ENCODE measurements around the gene NRXN3. TPM values are rescaled to one million over a fixed set of nuclear protein-coding genes. Genes with fewer than 3 reads are reported as not detected.

The NRXN3 gene
- total and polyA plus RNA-seq, 2 donors (not counting 1 experiment from before 2014, with no cell fraction given): not detected

- ATAC-seq (ENCODE audit: low read depth): no peak
- H3K9ac ChIP-seq (ENCODE audit: low read length): no peak overlapping the region
- POLR2A ChIA-PET: no interaction called here
- no peaks in the 10 kb centered on the region for H3K36me3 ChIP-seq (replicated peaks in 1 of 2; ENCODE audit: control extremely low read depth in 1 of 2, control insufficient read depth in 1 of 2, extremely low read depth in 1 of 2, insufficient read depth in 2 of 2, low read length in 1 of 2)
- DNase-seq: no peak
- intact Hi-C loops (cut with micrococcal nuclease): no loop called here
- H3K4me1 ChIP-seq (ENCODE audit: control insufficient read depth in 2 of 2, insufficient read depth in 2 of 2, low read length in 2 of 2): no peaks in the 10 kb centered on the region
- no peaks in the 10 kb centered on the region for H3K27me3 Mint-ChIP-seq
- 100% methylated on average over 1 of the region's 3 CpGs for WGBS (ENCODE audit: insufficient coverage)
- no peaks in the 10 kb centered on the region for H3K79me2 ChIP-seq (ENCODE audit: control insufficient read depth, insufficient read depth, low read length)
- no peaks in the 10 kb centered on the region for H3K9me3 Mint-ChIP-seq (ENCODE audit: insufficient read depth)
- H3K9me3 ChIP-seq (ENCODE audit: control extremely low read depth in 1 of 3, control insufficient read depth in 2 of 3, insufficient read depth in 1 of 3, low read length in 2 of 3): no peaks in the 10 kb centered on the region
- no peaks in the 10 kb centered on the region for H3K27me3 ChIP-seq (replicated peaks in 1 of 4; ENCODE audit: control extremely low read depth in 1 of 4, control insufficient read depth in 3 of 4, insufficient read depth in 4 of 4, low read length in 3 of 4)
- no peaks in the 10 kb centered on the region for H4K20me1 ChIP-seq (ENCODE audit: control insufficient read depth, insufficient read depth, low read length, poor library complexity, severe bottlenecking)
- H3K4me3 Mint-ChIP-seq: no peak overlapping the region
- TF ChIP-seq CTCF (IDR thresholded peaks at IDR 0.05) (no peak), EZH2 (IDR thresholded peaks at IDR 0.05; ENCODE audit: borderline replicate concordance, insufficient read depth, low read depth, low read length, poor library complexity, severe bottlenecking) (no peak)
- CTCF ChIA-PET: no interaction called here
- no peak overlapping the region for H3K27ac ChIP-seq (ENCODE audit: low read length in 2 of 2)
- no peak overlapping the region for H3K4me3 ChIP-seq (ENCODE audit: control extremely low read depth in 1 of 5, extremely low read depth in 1 of 5, insufficient read depth in 1 of 5, low read depth in 2 of 5, low read length in 4 of 5)
- H3K27ac Mint-ChIP-seq: no peak overlapping the region
- no peaks in the 10 kb centered on the region for H3K4me1 Mint-ChIP-seq
- no peak overlapping the region for H2AFZ ChIP-seq (ENCODE audit: insufficient read depth, low read depth, low read length, poor library complexity, severe bottlenecking)
- no peak overlapping the region for H3K4me2 ChIP-seq (replicated peaks; ENCODE audit: low read depth, low read length, poor library complexity, severe bottlenecking)
Observed at GRCh38 chr14:79833781-79834180, 1663.6 kb downstream of the NRXN3 start.

GRCh38 chr14:79834868-79835267 lies 1664.7 kb downstream of the NRXN3 start:
- H3K79me2 ChIP-seq (ENCODE audit: control insufficient read depth, insufficient read depth, low read length): no peaks in the 10 kb centered on the region
- no peaks in the 10 kb centered on the region for H3K27me3 Mint-ChIP-seq
- no peak overlapping the region for H3K9ac ChIP-seq (ENCODE audit: low read length)
- no peak overlapping the region for H3K4me3 Mint-ChIP-seq
- H3K36me3 ChIP-seq (replicated peaks in 1 of 2; ENCODE audit: control extremely low read depth in 1 of 2, control insufficient read depth in 1 of 2, extremely low read depth in 1 of 2, insufficient read depth in 2 of 2, low read length in 1 of 2): no peaks in the 10 kb centered on the region
- H4K20me1 ChIP-seq (ENCODE audit: control insufficient read depth, insufficient read depth, low read length, poor library complexity, severe bottlenecking): no peaks in the 10 kb centered on the region
- POLR2A ChIA-PET: no interaction called here
- H2AFZ ChIP-seq (ENCODE audit: insufficient read depth, low read depth, low read length, poor library complexity, severe bottlenecking): no peak overlapping the region
- no peak overlapping the region for H3K27ac Mint-ChIP-seq
- H3K4me3 ChIP-seq (ENCODE audit: control extremely low read depth in 1 of 5, extremely low read depth in 1 of 5, insufficient read depth in 1 of 5, low read depth in 2 of 5, low read length in 4 of 5): no peak overlapping the region
- DNase-seq (no peak), ATAC-seq (ENCODE audit: low read depth) (no peak)
- 100% methylated on average over 1 of the region's 6 CpGs for WGBS (ENCODE audit: insufficient coverage)
- no peaks in the 10 kb centered on the region for H3K4me1 Mint-ChIP-seq
- H3K4me2 ChIP-seq (replicated peaks; ENCODE audit: low read depth, low read length, poor library complexity, severe bottlenecking): no peak overlapping the region
- no peaks in the 10 kb centered on the region for H3K27me3 ChIP-seq (replicated peaks in 1 of 4; ENCODE audit: control extremely low read depth in 1 of 4, control insufficient read depth in 3 of 4, insufficient read depth in 4 of 4, low read length in 3 of 4)
- H3K27ac ChIP-seq (ENCODE audit: low read length in 2 of 2): no peak overlapping the region
- intact Hi-C loops (cut with micrococcal nuclease): no loop called here
- TF ChIP-seq CTCF (IDR thresholded peaks at IDR 0.05) (no peak), EZH2 (IDR thresholded peaks at IDR 0.05; ENCODE audit: borderline replicate concordance, insufficient read depth, low read depth, low read length, poor library complexity, severe bottlenecking) (no peak)
- H3K9me3 ChIP-seq (ENCODE audit: control extremely low read depth in 1 of 3, control insufficient read depth in 2 of 3, insufficient read depth in 1 of 3, low read length in 2 of 3): no peaks in the 10 kb centered on the region
- no peaks in the 10 kb centered on the region for H3K9me3 Mint-ChIP-seq (ENCODE audit: insufficient read depth)
- H3K4me1 ChIP-seq (ENCODE audit: control insufficient read depth in 2 of 2, insufficient read depth in 2 of 2, low read length in 2 of 2): no peaks in the 10 kb centered on the region
- CTCF ChIA-PET: no interaction called here
